Choroid plexus epithelial cell (primary cell): ENCODE results near the gene SOX1.

ENCODE experiments used
- DNase-seq: peaks from one replicate; pipeline ENCODE4 v3.0.0-alpha.2; 2010; ENCODE audit warnings: low read depth
- H3K4me3 ChIP-seq: 2 replicates; pipeline ENCODE4 v1.5.1; 2011; ENCODE audit warnings: low read depth, mild to moderate bottlenecking, control low read depth, low read length, moderate library complexity
- TF ChIP-seq, protein P1 (sequence below): conservative IDR thresholded peaks from 2 replicates; pipeline ENCODE4 v1.5.1; 2011; ENCODE audit warnings: low read depth, mild to moderate bottlenecking, control low read depth, inconsistent platforms, low read length, moderate library complexity

Gene SOX1

GRCh38 chr13:112066624-112067004 lies 335 bp upstream of the SOX1 start:
- no peak for DNase-seq
- TF ChIP-seq, protein P1, sequence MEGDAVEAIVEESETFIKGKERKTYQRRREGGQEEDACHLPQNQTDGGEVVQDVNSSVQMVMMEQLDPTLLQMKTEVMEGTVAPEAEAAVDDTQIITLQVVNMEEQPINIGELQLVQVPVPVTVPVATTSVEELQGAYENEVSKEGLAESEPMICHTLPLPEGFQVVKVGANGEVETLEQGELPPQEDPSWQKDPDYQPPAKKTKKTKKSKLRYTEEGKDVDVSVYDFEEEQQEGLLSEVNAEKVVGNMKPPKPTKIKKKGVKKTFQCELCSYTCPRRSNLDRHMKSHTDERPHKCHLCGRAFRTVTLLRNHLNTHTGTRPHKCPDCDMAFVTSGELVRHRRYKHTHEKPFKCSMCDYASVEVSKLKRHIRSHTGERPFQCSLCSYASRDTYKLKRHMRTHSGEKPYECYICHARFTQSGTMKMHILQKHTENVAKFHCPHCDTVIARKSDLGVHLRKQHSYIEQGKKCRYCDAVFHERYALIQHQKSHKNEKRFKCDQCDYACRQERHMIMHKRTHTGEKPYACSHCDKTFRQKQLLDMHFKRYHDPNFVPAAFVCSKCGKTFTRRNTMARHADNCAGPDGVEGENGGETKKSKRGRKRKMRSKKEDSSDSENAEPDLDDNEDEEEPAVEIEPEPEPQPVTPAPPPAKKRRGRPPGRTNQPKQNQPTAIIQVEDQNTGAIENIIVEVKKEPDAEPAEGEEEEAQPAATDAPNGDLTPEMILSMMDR, result no peak

GRCh38 chr13:112067871-112068539 lies 1.1 kb downstream of the SOX1 start:
- H3K4me3 ChIP-seq, result no peak overlapping the region
- DNase-seq, result no peak
- TF ChIP-seq, protein P1, result no peak

More at GRCh38 chr13:112066624-112067004, 335 bp upstream of the SOX1 start:
- no peak overlapping the region for H3K4me3 ChIP-seq

DNA sequence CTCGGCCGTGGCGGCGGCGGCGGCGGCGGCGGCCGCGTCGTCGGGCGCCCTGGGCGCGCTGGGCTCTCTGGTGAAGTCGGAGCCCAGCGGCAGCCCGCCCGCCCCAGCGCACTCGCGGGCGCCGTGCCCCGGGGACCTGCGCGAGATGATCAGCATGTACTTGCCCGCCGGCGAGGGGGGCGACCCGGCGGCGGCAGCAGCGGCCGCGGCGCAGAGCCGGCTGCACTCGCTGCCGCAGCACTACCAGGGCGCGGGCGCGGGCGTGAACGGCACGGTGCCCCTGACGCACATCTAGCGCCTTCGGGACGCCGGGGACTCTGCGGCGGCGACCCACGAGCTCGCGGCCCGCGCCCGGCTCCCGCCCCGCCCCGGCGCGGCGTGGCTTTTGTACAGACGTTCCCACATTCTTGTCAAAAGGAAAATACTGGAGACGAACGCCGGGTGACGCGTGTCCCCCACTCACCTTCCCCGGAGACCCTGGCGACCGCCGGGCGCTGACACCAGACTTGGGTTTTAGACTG lies 1.7 kb downstream of the SOX1 start:
- H3K4me3 ChIP-seq, result no peak overlapping the region
- no peak for DNase-seq
- TF ChIP-seq, protein P1, result no peak

DNA sequence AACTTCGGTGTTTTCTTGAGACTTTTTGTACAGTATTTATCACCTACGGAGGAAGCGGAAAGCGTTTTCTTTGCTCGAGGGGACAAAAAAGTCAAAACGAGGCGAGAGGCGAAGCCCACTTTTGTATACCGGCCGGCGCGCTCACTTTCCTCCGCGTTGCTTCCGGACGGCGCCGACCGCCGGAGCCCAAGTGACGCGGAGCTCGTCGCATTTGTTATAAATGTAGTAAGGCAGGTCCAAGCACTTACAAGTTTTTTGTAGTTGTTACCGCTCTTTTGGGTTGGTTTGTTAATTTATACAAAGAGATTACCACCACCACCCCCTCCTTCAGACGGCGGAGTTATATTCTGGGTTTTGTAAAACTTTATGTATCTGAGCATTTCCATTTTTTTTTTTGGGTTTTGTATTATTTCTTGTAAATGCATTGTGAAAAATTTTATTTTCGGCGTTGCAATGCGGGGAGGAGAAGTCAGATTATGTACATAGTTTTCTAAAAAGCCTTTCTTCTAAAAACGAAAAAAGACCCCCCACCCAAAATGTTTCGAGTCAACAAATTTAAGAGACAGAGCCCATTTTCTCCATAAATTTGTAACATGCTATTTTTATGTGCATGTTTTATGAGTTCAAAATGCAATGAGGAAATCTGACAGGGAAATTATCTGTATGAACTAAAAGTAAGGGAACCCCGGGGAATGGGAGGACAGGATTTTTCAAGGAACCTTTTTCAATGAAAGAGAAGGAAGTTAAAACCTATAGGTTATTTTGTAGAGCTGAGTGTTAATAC lies 2.3 kb downstream of the SOX1 start:
- no peak for DNase-seq
- H3K4me3 ChIP-seq, result no peak overlapping the region
- TF ChIP-seq, protein P1, result no peak

GRCh38 chr13:112069845-112070251 lies 2.9 kb downstream of the SOX1 start:
- DNase-seq, result no peak
- TF ChIP-seq, protein P1, result no peak
- no peak overlapping the region for H3K4me3 ChIP-seq

DNA sequence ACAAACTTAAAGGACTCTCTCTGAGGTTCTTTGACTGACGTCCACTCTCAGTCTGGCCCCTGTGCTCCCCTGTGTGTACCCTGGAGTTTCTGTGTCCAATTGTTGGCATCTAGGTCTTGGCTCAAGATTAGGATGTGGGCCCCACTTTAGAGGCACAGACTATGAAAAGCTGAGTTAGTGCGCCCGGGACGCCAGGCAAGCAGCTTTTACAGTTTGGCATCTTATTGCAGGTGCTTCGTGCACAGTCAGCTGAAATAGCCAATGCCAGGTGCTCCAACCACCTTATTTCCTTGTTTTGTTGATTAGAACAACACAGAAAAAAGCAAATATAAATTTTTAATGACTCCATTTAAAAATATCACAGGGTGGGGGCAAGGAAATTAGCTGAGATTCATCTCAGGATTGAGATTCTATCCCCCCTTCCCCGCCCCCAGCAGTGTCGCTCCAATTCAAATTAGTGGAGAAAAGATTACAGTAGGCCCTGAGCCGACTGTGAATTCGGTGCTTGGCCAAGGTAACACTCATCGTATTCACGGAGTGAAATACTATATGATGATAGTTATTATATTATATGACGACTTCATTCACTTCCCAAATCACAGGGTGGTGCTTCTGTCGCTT lies 4.3 kb downstream of the SOX1 start:
- DNase-seq, result no peak
- TF ChIP-seq, protein P1, result no peak

More for the DNA sequence above, 4.3 kb downstream of the SOX1 start:
- H3K4me3 ChIP-seq, result no peak overlapping the region
